ENCODE results near the gene KLHL21.

GRCh38 chr1:6627031-6627430, 24.4 kb upstream of the KLHL21 start:
- TF ChIP-seq CTCF (IDR thresholded peaks at IDR 0.05; ENCODE audit: insufficient read depth, low read depth, low read length) (no peak), EZH2 (IDR thresholded peaks at IDR 0.05; ENCODE audit: insufficient read depth, low read length) (no peak)

All from astrocyte (in vitro differentiated cells and primary cell).